NCI-H226 (cell line): Measurements from ENCODE around the gene PLEKHG7.

ENCODE experiments used
- DNase-seq: peaks from one replicate; pipeline ENCODE4 v3.0.0-alpha.2; 2015

PLEKHG7 gene

GRCh38 chr12:92814584-92814983 is 111.8 kb downstream of the PLEKHG7 start:
- DNase-seq = no peak

- DNase-seq = no peak
These were observed 118.4 kb downstream of the PLEKHG7 start for GRCh38 chr12:92821142-92821541.
